Breast epithelium (tissue), 3 donors: ENCODE measurements around the gene RGS3.

ENCODE experiments used
- POLR2AphosphoS5 ChIP-seq, 3 donors: sonication (generic); formaldehyde crosslinking; IDR thresholded peaks; one replicate each; pipeline ENCODE4 v1.6.1; 2017; ENCODE audit warnings: antibody characterized with exemption in 3 of 3
- TF ChIP-seq, protein P1 (sequence below), 3 donors: fragments of 450-650 bp; IDR thresholded peaks; one replicate each; pipeline ENCODE4 v1.5.1; 2016 to 2017; ENCODE audit warnings: antibody characterized with exemption in 3 of 3, mild to moderate bottlenecking in 3 of 3, moderate library complexity in 3 of 3

DNA sequence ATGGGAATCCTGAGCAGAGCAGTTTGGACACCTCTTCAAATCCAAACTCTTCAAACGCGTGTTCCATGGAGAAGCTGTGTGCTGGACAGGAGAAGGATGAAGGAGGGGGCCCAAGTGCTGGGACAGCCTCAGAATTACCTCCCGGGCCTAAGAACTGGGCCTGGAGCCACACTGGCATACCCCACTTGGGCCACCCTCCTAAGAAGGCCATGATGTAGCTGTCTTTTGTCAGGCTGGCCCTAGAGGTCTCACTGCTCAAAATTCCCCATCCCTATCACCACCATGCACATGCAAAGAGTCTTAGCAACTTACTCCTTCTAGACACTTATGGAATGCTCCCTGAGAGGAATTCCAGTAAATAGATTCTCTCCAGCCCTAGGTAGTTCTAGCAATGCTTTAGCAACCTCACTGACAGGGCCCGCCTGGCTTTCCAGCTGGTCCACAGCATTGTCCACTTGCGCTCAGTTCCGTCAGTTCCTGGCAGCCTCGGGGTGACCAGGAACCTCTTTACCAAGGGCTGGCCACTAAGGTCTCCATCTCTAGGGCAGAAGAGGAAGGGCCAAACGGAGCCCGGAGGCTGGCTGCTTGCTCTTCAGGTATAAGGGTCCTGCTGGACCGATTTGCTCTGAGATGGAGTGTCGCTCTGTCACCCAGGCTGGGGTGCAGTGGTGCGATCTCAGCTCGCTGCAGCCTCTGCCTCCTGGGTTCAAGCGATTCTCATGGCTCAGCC, 75.3 kb downstream of the RGS3 start:
- TF ChIP-seq POLR2AphosphoS5 (IDR thresholded peaks at IDR 0.05), result no peak
- TF ChIP-seq, protein P1, sequence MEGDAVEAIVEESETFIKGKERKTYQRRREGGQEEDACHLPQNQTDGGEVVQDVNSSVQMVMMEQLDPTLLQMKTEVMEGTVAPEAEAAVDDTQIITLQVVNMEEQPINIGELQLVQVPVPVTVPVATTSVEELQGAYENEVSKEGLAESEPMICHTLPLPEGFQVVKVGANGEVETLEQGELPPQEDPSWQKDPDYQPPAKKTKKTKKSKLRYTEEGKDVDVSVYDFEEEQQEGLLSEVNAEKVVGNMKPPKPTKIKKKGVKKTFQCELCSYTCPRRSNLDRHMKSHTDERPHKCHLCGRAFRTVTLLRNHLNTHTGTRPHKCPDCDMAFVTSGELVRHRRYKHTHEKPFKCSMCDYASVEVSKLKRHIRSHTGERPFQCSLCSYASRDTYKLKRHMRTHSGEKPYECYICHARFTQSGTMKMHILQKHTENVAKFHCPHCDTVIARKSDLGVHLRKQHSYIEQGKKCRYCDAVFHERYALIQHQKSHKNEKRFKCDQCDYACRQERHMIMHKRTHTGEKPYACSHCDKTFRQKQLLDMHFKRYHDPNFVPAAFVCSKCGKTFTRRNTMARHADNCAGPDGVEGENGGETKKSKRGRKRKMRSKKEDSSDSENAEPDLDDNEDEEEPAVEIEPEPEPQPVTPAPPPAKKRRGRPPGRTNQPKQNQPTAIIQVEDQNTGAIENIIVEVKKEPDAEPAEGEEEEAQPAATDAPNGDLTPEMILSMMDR (IDR thresholded peaks at IDR 0.05), result no peak
